Breast epithelium (tissue), 4 donors: ENCODE data around the gene CUBN. TPM values are rescaled to one million over a fixed set of nuclear protein-coding genes. Genes with fewer than 3 reads are reported as not detected.

Experiments used
- DNase-seq, 2 donors: peaks; one replicate each; pipeline ENCODE4 v3.0.0-alpha.2; 2019; ENCODE audit warnings: low spot score in 2 of 2
- H3K27ac ChIP-seq, 2 donors: fragments of 200-600 bp; sonication (generic) in 1 of 2; one replicate each; pipeline ENCODE4 v1.5.1; 2016 to 2019; ENCODE audit warnings: mild to moderate bottlenecking in 1 of 2
- H3K27me3 ChIP-seq, 2 donors: fragments of 200-600 bp; sonication (generic) in 1 of 2; one replicate each; pipeline versions ENCODE4 v1.5.1 to v1.6.0; 2017 to 2019; ENCODE audit warnings: control low read depth in 1 of 2, mild to moderate bottlenecking in 1 of 2
- H3K36me3 ChIP-seq: fragments of 200-600 bp; one replicate; pipeline ENCODE4 v1.5.1; 2019
- H3K4me1 ChIP-seq, 2 donors: fragments of 200-600 bp; sonication (generic); one replicate each; pipeline ENCODE4 v1.5.1; 2016 to 2019; ENCODE audit warnings: control low read depth in 1 of 2
- H3K4me3 ChIP-seq, 3 donors: fragments of 200-600 bp; sonication (generic); 1 replicate in 2 of 3; 2 replicates in 1 of 3; pipeline ENCODE4 v1.5.1; 2016 to 2019; ENCODE audit warnings: mild to moderate bottlenecking in 3 of 3, moderate library complexity in 2 of 3
- H3K9me3 ChIP-seq, 2 donors: fragments of 200-600 bp; sonication (generic) in 1 of 2; one replicate each; pipeline ENCODE4 v1.5.1; 2016 to 2019; ENCODE audit warnings: control low read depth in 1 of 2
- POLR2A ChIP-seq: fragments of 450-650 bp; IDR thresholded peaks from one replicate; pipeline ENCODE4 v1.6.1; 2016; ENCODE audit warnings: antibody characterized with exemption, mild to moderate bottlenecking, moderate library complexity
- POLR2AphosphoS5 ChIP-seq, 3 donors: sonication (generic); formaldehyde crosslinking; IDR thresholded peaks; one replicate each; pipeline ENCODE4 v1.6.1; 2017; ENCODE audit warnings: antibody characterized with exemption in 3 of 3
- intact Hi-C: fragments of 100-400 bp; cut with DNase I; formaldehyde crosslinking; loops from one replicate; pipeline ENCODE4 v1.15.1; 2023; ENCODE audit warnings: low total_unique reads
- total RNA-seq, 3 donors: library from RNA; depleted of rRNA; stranded (reverse); fragments of >200 nt; gene quantifications; one replicate each; pipeline ENCODE4 v1.1.0, GENCODE V29; 2016
- TF ChIP-seq, protein P1 (sequence below), 3 donors: fragments of 450-650 bp; IDR thresholded peaks; one replicate each; pipeline ENCODE4 v1.5.1; 2016 to 2017; ENCODE audit warnings: antibody characterized with exemption in 3 of 3, mild to moderate bottlenecking in 3 of 3, moderate library complexity in 3 of 3

Gene CUBN
- total RNA-seq, 3 donors from 2014 or later = 1.6 to 5.7 (median 5.0) TPM

DNA sequence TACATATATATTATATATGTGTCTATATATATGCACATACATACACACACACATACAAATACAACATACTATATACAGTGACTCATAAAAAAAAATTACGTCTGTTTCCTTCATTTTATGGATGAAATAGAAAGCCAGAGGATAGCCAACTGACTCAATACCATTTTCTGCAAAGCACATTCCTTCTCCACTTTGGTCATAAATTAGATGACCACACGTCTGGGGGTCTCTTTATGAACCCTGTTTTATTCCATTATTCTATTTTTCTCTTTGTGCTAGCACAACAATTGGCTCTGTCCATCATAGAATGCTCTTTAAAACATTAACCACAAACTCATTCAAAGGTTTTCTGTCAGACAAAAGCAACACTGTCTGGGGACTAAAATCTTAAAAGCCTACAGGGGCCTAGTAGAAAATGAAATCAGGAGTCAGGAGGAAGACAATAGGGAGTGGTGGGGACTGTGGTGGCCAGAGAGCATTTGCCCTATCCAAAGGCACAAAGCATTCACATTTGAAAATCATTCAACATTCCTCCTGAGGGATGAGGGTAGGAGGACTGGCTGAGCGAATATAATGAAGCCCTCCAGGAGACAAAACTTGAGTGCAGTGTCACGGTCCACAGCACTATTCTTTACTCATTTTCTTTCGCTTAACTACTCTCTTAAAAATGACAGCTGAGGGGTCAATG, 4.3 kb downstream of the CUBN start:
- intact Hi-C loops = no loop called here

DNA sequence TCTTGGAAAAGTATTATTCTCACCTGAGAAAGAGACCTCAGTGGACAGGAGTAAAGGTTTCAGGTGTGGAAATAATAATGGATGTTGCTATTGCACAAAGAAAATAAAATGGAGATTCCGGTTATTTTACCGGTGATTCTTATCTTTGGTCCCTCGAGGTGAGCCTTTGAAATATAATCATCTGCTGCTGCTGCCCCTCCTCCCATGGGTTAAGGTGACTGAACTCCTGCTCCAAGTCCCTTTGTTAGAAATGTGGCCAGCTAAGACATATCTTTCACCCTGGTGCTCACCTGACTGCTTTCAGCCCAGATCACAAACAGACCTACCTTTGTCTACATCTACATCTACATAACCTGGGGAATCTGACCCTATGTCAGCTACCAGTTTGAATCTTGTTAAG, 5.7 kb downstream of the CUBN start:
- H3K27ac ChIP-seq = no peak overlapping the region
- DNase-seq = no peak
- no peak overlapping the region for H3K4me3 ChIP-seq
- intact Hi-C loops = no loop called here
- H3K36me3 ChIP-seq = no peaks in the 10 kb centered on the region
- H3K4me1 ChIP-seq = no peaks in the 10 kb centered on the region
- TF ChIP-seq, protein P1, sequence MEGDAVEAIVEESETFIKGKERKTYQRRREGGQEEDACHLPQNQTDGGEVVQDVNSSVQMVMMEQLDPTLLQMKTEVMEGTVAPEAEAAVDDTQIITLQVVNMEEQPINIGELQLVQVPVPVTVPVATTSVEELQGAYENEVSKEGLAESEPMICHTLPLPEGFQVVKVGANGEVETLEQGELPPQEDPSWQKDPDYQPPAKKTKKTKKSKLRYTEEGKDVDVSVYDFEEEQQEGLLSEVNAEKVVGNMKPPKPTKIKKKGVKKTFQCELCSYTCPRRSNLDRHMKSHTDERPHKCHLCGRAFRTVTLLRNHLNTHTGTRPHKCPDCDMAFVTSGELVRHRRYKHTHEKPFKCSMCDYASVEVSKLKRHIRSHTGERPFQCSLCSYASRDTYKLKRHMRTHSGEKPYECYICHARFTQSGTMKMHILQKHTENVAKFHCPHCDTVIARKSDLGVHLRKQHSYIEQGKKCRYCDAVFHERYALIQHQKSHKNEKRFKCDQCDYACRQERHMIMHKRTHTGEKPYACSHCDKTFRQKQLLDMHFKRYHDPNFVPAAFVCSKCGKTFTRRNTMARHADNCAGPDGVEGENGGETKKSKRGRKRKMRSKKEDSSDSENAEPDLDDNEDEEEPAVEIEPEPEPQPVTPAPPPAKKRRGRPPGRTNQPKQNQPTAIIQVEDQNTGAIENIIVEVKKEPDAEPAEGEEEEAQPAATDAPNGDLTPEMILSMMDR (IDR thresholded peaks at IDR 0.05) = no peak
- no peak for TF ChIP-seq POLR2A
- no peak for TF ChIP-seq POLR2AphosphoS5 (IDR thresholded peaks at IDR 0.05)
- no peaks in the 10 kb centered on the region for H3K9me3 ChIP-seq
- no peaks in the 10 kb centered on the region for H3K27me3 ChIP-seq

More for the DNA sequence above, 4.3 kb downstream of the CUBN start:
- no peaks in the 10 kb centered on the region for H3K27me3 ChIP-seq
- TF ChIP-seq POLR2AphosphoS5 (IDR thresholded peaks at IDR 0.05) (no peak), POLR2A (no peak)
- TF ChIP-seq, protein P1 (IDR thresholded peaks at IDR 0.05) = no peak
- no peak for DNase-seq
- no peaks in the 10 kb centered on the region for H3K36me3 ChIP-seq
- H3K4me3 ChIP-seq = no peak overlapping the region
- no peaks in the 10 kb centered on the region for H3K4me1 ChIP-seq
- H3K27ac ChIP-seq = no peak overlapping the region
- H3K9me3 ChIP-seq = no peaks in the 10 kb centered on the region

DNA sequence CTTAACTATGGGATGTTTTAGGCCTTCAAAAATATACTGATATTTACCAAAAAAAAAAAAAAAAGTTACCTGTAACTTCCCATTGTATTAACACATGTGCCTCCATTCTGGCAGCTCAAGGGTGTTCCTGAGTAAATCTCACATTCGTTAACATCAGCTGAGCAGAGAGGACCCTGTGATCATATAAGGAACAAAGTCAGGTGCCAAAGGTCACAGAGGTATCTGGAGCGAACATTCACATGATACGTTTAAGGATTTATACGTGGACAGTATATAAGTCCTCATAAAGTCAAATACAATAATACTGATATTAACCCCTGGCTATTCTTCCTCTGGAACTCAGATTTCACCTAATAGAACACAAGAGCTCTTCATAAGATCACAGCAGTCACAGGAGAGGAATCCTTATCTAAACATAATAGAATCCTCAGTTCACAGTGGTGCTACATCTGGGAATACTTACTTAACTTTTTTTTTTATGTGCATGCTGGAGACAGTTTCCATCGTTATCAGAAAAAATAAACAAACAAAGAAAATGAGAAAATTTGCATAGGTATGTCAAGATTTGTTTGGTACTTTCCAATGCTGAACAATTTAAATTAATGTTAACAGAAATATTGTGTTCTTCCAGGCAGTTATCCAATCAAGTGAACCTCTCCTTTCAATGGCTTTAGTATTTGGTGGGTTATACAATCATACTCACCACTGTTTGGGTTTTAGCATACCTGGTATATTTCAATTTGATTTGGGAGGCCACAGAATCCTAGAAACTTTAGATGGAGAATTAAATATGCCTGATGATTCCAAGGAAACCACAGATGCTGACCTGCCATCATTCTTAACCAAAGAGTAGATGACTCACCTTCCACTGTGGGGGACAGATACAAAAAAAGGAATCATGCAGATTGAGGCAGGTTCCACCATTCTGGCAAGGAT, 6.6 kb downstream of the CUBN start:
- Histone ChIP-seq H3K36me3 (no peaks in the 10 kb centered on the region), H3K27ac (no peak overlapping the region), H3K9me3 (no peaks in the 10 kb centered on the region), H3K4me1 (no peaks in the 10 kb centered on the region), H3K4me3 (no peak overlapping the region), H3K27me3 (no peaks in the 10 kb centered on the region)
- DNase-seq = no peak
- intact Hi-C loops = no loop called here
- TF ChIP-seq POLR2AphosphoS5 (IDR thresholded peaks at IDR 0.05) = no peak
- TF ChIP-seq POLR2A = no peak
- TF ChIP-seq, protein P1 (IDR thresholded peaks at IDR 0.05) = no peak

DNA sequence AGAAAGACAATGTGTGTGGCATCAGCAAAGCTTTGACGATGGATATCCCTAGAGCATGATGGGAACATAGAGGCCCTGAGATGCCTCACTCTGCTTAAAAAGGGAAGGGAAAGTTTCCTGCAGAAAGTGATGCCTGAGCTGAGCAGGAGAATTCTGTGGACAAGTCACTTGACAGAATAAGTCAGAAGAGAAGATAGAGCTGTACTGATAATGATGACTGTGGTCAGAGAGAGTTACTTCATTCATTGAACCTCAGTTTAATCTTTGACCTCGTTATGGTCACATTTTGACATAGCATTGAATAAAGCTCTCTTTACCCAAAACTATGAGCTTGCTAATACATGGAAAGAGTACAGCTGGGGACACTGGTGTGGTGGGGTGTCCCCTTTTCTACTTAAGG, 7.6 kb downstream of the CUBN start:
- H3K9me3 ChIP-seq = no peaks in the 10 kb centered on the region
- TF ChIP-seq POLR2A (no peak), POLR2AphosphoS5 (IDR thresholded peaks at IDR 0.05) (no peak)
- TF ChIP-seq, protein P1 (IDR thresholded peaks at IDR 0.05) = no peak
- H3K27ac ChIP-seq = no peak overlapping the region
- intact Hi-C loops = no loop called here
- H3K27me3 ChIP-seq = no peaks in the 10 kb centered on the region
- H3K4me3 ChIP-seq = no peak overlapping the region
- no peaks in the 10 kb centered on the region for H3K36me3 ChIP-seq
- no peaks in the 10 kb centered on the region for H3K4me1 ChIP-seq
- no peak for DNase-seq

DNA sequence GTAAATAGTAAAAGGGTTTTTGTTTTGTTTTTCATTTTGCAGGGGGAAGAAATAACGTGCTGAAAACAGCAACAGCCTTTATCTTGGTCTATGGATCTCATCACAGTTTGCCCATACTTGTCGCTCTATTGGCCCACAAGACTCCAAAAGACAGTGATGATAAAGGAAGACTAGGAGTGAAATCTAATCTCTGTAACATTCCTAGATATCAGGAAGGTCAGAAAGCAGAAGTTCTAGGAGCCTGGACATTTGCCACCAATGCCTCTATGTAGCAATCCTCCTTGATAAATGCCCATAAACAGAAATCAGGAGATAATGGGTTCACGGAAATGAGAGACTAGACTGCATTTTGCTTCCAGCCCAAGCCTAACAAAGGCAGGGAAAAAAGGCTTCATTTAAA, 8.9 kb downstream of the CUBN start:
- Histone ChIP-seq H3K4me3 (no peak overlapping the region), H3K4me1 (no peaks in the 10 kb centered on the region), H3K36me3 (no peaks in the 10 kb centered on the region), H3K9me3 (no peaks in the 10 kb centered on the region), H3K27ac (no peak overlapping the region), H3K27me3 (no peaks in the 10 kb centered on the region)
- TF ChIP-seq POLR2A = no peak
- TF ChIP-seq POLR2AphosphoS5 (IDR thresholded peaks at IDR 0.05) = no peak
- TF ChIP-seq, protein P1 (IDR thresholded peaks at IDR 0.05) = no peak
- no peak for DNase-seq
- intact Hi-C loops = no loop called here
